WTC11 (cell line): ENCODE measurements around the gene ESRRA. TPM values are rescaled to one million over a fixed set of nuclear protein-coding genes. Genes with fewer than 3 reads are reported as not detected.

Source experiments
- ATAC-seq: fragments of 200-7000 bp; cut with Tn5 transposase; 2 replicates; pipeline ENCODE4 v1.10.0; 2021; ENCODE audit warnings: mild to moderate bottlenecking, moderate library complexity
- CTCF ChIA-PET: fragments of 300-600 bp; sonication (Branson Sonifier 250); formaldehyde crosslinking; loops from one replicate; lab custom pipeline; 2021; ENCODE audit warnings: antibody characterized with exemption; lab: Charles Lee
- POLR2A ChIA-PET: fragments of 350-600 bp; sonication (Branson Sonifier 250); formaldehyde crosslinking; loops from one replicate; lab custom pipeline; 2021; ENCODE audit warnings: antibody characterized with exemption; lab: Charles Lee
- DNase-seq: peaks from one replicate; pipeline ENCODE4 v3.0.0; 2021; ENCODE audit warnings: low spot score
- H3K27ac Mint-ChIP-seq: 2 replicates; pipeline ENCODE4 v1.8.0; 2021; ENCODE audit warnings: mixed read lengths
- H3K27me3 Mint-ChIP-seq: 2 replicates; pipeline ENCODE4 v1.8.0; 2021; ENCODE audit warnings: low read depth, mild to moderate bottlenecking, moderate library complexity, mixed read lengths
- H3K36me3 Mint-ChIP-seq: 2 replicates; pipeline ENCODE4 v1.8.0; 2021; ENCODE audit warnings: mixed read lengths
- H3K4me1 Mint-ChIP-seq: 2 replicates; pipeline ENCODE4 v1.8.0; 2022; ENCODE audit warnings: mixed read lengths
- H3K4me3 Mint-ChIP-seq: 2 replicates; pipeline ENCODE4 v1.8.0; 2021; ENCODE audit warnings: mild to moderate bottlenecking, moderate library complexity, mixed read lengths
- H3K9me3 Mint-ChIP-seq: 2 replicates; pipeline ENCODE4 v1.8.0; 2021; ENCODE audit warnings: mixed read lengths
- CBFB ChIP-seq: sonication (generic); formaldehyde crosslinking; IDR thresholded peaks from 2 replicates; pipeline ENCODE4 v1.8.1; 2022; ENCODE audit warnings: mild to moderate bottlenecking, low read depth, missing genetic modification reagents
- ELF4 ChIP-seq: sonication (generic); formaldehyde crosslinking; IDR thresholded peaks from 2 replicates; pipeline ENCODE4 v1.8.1; 2022; ENCODE audit warnings: low read depth, mild to moderate bottlenecking, moderate library complexity, missing genetic modification reagents
- GTF2I ChIP-seq: fragments of 250-450 bp; sonication (Bioruptor Pico); conservative IDR thresholded peaks from 2 replicates; pipeline ENCODE4 v1.4.0; 2021; ENCODE audit warnings: mild to moderate bottlenecking
- MXD4 ChIP-seq: fragments of 250-450 bp; sonication (Bioruptor Pico); IDR thresholded peaks from 2 replicates; pipeline ENCODE4 v1.8.0; 2021; ENCODE audit warnings: mild to moderate bottlenecking, moderate library complexity, borderline replicate concordance
- NFYB ChIP-seq: sonication (generic); formaldehyde crosslinking; conservative IDR thresholded peaks from 2 replicates; pipeline ENCODE4 v1.8.0; 2022; ENCODE audit warnings: low read depth, missing genetic modification reagents
- NR1H2 ChIP-seq: sonication (generic); formaldehyde crosslinking; IDR thresholded peaks from 2 replicates; pipeline ENCODE4 v1.9.0; 2021; ENCODE audit warnings: mild to moderate bottlenecking, moderate library complexity, missing genetic modification reagents
- OVOL2 ChIP-seq: fragments of 250-450 bp; sonication (Bioruptor Pico); IDR thresholded peaks from 2 replicates; pipeline ENCODE4 v1.9.0; 2021; ENCODE audit warnings: mild to moderate bottlenecking, borderline replicate concordance
- PRRX2 ChIP-seq: fragments of 250-450 bp; sonication (Bioruptor Pico); IDR thresholded peaks from 2 replicates; pipeline ENCODE4 v1.8.0; 2021; ENCODE audit warnings: mild to moderate bottlenecking
- SMAD3 ChIP-seq: sonication (generic); formaldehyde crosslinking; IDR thresholded peaks from 2 replicates; pipeline ENCODE4 v1.8.0; 2022; ENCODE audit warnings: missing genetic modification reagents, mild to moderate bottlenecking, borderline replicate concordance
- TEAD1 ChIP-seq: sonication (generic); formaldehyde crosslinking; IDR thresholded peaks from 2 replicates; pipeline ENCODE4 v1.8.0; 2022; ENCODE audit warnings: mild to moderate bottlenecking, missing genetic modification reagents
- ZBTB21 ChIP-seq: sonication (generic); formaldehyde crosslinking; IDR thresholded peaks from 2 replicates; pipeline ENCODE4 v1.8.1; 2023; ENCODE audit warnings: mild to moderate bottlenecking, missing genetic modification reagents, borderline replicate concordance
- ZNF121 ChIP-seq: sonication (generic); formaldehyde crosslinking; IDR thresholded peaks from 2 replicates; pipeline ENCODE4 v1.8.0; 2023; ENCODE audit warnings: missing genetic modification reagents
- total RNA-seq: library from RNA; stranded (reverse); gene quantifications from 3 replicates; pipeline ENCODE4 v1.2.3, GENCODE V29; 2021
- TF ChIP-seq, protein P1 (sequence below): sonication (generic); formaldehyde crosslinking; IDR thresholded peaks from 2 replicates; pipeline ENCODE4 v1.8.1; 2022; ENCODE audit warnings: mild to moderate bottlenecking, moderate library complexity, missing genetic modification reagents
- TF ChIP-seq, protein P2 (sequence below): sonication (generic); formaldehyde crosslinking; IDR thresholded peaks from 2 replicates; pipeline ENCODE4 v1.8.0; 2023; ENCODE audit warnings: missing genetic modification reagents
- TF ChIP-seq, protein P3 (sequence below): fragments of 200-600 bp; IDR thresholded peaks from 2 replicates; pipeline ENCODE4 v1.8.0; 2022; ENCODE audit warnings: antibody characterized with exemption
- TF ChIP-seq, protein P4 (sequence below): sonication (generic); formaldehyde crosslinking; conservative IDR thresholded peaks from 2 replicates; pipeline ENCODE4 v1.8.1; 2023; ENCODE audit warnings: mild to moderate bottlenecking, low read depth, missing genetic modification reagents, moderate library complexity
- TF ChIP-seq, protein P5 (sequence below): sonication (generic); formaldehyde crosslinking; IDR thresholded peaks from 2 replicates; pipeline ENCODE4 v1.8.0; 2022; ENCODE audit warnings: missing genetic modification reagents
- TF ChIP-seq, protein P6 (sequence below): fragments of 250-450 bp; sonication (Bioruptor Pico); IDR thresholded peaks from 2 replicates; pipeline ENCODE4 v2.1.2; 2022; ENCODE audit warnings: mild to moderate bottlenecking, moderate library complexity

Gene ESRRA
- total RNA-seq, 1 experiment from 2014 or later: 81.9 TPM

DNA sequence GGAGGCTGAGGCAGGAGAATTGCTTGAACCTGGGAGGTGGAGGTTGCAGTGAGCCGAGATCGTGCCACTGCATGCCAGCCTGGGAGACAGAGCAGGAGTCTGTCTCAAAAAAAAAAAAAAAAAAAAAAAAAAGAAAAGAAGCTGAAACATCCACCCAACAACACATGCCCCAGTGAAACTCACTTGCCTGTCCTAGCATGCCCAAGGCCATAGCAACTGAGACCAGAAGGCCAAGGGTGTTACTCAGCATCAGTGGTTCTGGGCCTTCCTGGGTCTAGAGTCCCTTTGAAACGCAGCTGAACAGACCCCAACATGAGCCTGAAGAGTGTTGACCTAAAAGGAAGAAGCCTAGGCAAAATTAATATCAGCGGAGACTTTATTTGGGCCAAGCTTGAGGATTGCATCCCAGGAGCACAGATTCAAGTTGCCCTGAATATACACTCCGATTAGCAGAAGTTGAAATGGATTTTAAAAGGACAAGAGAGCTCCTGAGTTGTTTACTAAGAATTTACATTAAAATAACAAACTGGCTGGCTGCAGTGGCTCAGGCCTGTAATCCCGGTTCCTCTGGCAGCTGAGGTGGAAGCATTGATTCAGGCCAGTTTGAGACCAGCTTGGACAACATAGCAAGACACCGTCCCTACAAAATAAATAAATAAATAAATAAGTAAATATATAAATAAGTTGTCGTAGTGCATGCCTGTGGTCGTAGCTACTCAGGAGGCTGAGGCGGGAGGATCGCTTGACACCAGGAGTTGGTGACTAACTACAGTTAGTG lies 19.6 kb downstream of the ESRRA start:
- peak; percentile 29 for ATAC-seq
- peaks cover 7% of the 10 kb centered on the region; the same call in 1 of the 2 replicates for H3K4me1 Mint-ChIP-seq

DNA sequence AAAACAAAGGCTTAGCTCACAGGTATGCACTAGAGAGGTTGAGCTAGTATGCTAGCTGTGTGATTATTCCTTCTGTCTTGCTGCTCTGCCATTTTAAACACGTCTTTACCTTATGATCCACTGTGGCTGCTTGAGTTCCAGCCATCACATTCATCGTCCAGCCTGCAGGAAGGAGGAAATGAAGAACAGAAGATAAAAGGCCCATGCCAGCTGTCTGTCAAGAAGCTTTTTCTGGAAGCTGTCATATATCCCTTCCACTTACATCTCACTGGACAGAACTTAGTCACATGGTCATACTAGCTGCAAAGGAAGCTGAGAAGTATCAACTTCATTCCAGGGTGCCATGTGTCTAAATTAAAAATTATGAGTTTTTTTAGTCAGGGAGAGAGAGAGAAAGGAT lies 22.1 kb downstream of the ESRRA start:
- no peak for ATAC-seq
- H3K27me3 Mint-ChIP-seq: peaks cover 9% of the 10 kb centered on the region; the same call in 1 of the 2 replicates
- POLR2A ChIA-PET: no interaction called here
- TF ChIP-seq GTF2I (CRISPR knock-in tag) (0 out of 2 replicates have a peak, but pooled peaks have one; percentile 43), NR1H2 (CRISPR knock-in tag) (no peak)
- TF ChIP-seq, all 79 proteins: peak for 1
- CTCF ChIA-PET: interaction anchor here (0.8 to 1.6 kb wide), 5 partner anchors 10 to 29 kb away, joined by 3 to 5 read pairs (median 4); partner anchors contain the start of genes PRDX5 and TRMT112
- no peak overlapping the region for H3K27ac Mint-ChIP-seq
- 0 out of 2 replicates have a peak, but pooled peaks cover 3% of the 10 kb centered on the region for H3K9me3 Mint-ChIP-seq
- no peak for DNase-seq
- H3K4me1 Mint-ChIP-seq: peaks cover 17% of the 10 kb centered on the region
- H3K4me3 Mint-ChIP-seq: no peak overlapping the region
- no peaks in the 10 kb centered on the region for H3K36me3 Mint-ChIP-seq

More for the DNA sequence above, 19.6 kb downstream of the ESRRA start:
- H3K27me3 Mint-ChIP-seq: peaks cover 9% of the 10 kb centered on the region; the same call in 1 of the 2 replicates
- H3K4me3 Mint-ChIP-seq: no peak overlapping the region
- H3K27ac Mint-ChIP-seq: peak overlapping the region; percentile 89
- no peak for DNase-seq
- CTCF ChIA-PET: interaction anchor here (0.6 to 4.9 kb wide), 10 partner anchors 17 to 364 kb away, joined by 3 to 48 read pairs (median 4); no protein-coding TSS in a partner anchor
- 0 out of 2 replicates have a peak, but pooled peaks cover 3% of the 10 kb centered on the region for H3K9me3 Mint-ChIP-seq
- POLR2A ChIA-PET: interaction anchor here (0.5 to 2.9 kb wide), 3 partner anchors 16 to 1485 kb away, joined by 3 to 11 read pairs (median 4); no protein-coding TSS in a partner anchor
- TF ChIP-seq ZNF121 (CRISPR knock-in tag) (peak; percentile 56; the same call in 1 of the 2 replicates), NFYB (no peak)
- H3K36me3 Mint-ChIP-seq: peaks cover 15% of the 10 kb centered on the region

DNA sequence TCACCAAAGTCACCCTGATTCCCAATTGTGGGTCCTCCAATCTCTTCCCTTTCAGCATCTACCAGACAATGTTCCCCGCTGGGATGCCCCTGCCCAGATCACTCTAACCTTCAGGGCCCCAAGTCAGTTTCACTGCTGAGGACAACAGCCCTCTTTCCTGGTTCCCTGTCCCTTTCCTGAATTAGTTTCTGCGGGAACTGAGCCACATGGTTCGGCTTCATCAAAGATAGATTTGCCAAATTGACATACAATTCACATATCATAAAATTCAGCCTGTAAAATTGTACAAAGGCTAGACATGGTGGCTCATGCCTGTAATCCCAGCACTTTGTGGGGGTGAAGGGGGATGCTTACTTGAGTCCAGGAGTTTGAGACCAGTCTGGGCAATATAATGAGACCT lies 22.7 kb downstream of the ESRRA start:
- no peaks in the 10 kb centered on the region for H3K36me3 Mint-ChIP-seq
- 0 out of 2 replicates have a peak, but pooled peaks cover 3% of the 10 kb centered on the region for H3K9me3 Mint-ChIP-seq
- H3K4me1 Mint-ChIP-seq: peaks cover 17% of the 10 kb centered on the region
- CTCF ChIA-PET: interaction anchor here (1.2 to 1.6 kb wide), 2 partner anchors 10 to 27 kb away, joined by 5 read pairs; partner anchors contain the start of genes PRDX5 and TRMT112
- H3K4me3 Mint-ChIP-seq: no peak overlapping the region
- H3K27ac Mint-ChIP-seq: no peak overlapping the region
- ATAC-seq (no peak), DNase-seq (no peak)
- POLR2A ChIA-PET: no interaction called here
- H3K27me3 Mint-ChIP-seq: peaks cover 9% of the 10 kb centered on the region; the same call in 1 of the 2 replicates
- TF ChIP-seq TEAD1 (CRISPR knock-in tag): no peak
- no peak for TF ChIP-seq ELF4 (CRISPR knock-in tag)
- TF ChIP-seq, protein P1, sequence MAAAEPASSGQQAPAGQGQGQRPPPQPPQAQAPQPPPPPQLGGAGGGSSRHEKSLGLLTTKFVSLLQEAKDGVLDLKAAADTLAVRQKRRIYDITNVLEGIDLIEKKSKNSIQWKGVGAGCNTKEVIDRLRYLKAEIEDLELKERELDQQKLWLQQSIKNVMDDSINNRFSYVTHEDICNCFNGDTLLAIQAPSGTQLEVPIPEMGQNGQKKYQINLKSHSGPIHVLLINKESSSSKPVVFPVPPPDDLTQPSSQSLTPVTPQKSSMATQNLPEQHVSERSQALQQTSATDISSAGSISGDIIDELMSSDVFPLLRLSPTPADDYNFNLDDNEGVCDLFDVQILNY (CRISPR knock-in tag): no peak
- TF ChIP-seq, protein P2, sequence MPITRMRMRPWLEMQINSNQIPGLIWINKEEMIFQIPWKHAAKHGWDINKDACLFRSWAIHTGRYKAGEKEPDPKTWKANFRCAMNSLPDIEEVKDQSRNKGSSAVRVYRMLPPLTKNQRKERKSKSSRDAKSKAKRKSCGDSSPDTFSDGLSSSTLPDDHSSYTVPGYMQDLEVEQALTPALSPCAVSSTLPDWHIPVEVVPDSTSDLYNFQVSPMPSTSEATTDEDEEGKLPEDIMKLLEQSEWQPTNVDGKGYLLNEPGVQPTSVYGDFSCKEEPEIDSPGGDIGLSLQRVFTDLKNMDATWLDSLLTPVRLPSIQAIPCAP (CRISPR knock-in tag): no peak
- TF ChIP-seq, protein P3, sequence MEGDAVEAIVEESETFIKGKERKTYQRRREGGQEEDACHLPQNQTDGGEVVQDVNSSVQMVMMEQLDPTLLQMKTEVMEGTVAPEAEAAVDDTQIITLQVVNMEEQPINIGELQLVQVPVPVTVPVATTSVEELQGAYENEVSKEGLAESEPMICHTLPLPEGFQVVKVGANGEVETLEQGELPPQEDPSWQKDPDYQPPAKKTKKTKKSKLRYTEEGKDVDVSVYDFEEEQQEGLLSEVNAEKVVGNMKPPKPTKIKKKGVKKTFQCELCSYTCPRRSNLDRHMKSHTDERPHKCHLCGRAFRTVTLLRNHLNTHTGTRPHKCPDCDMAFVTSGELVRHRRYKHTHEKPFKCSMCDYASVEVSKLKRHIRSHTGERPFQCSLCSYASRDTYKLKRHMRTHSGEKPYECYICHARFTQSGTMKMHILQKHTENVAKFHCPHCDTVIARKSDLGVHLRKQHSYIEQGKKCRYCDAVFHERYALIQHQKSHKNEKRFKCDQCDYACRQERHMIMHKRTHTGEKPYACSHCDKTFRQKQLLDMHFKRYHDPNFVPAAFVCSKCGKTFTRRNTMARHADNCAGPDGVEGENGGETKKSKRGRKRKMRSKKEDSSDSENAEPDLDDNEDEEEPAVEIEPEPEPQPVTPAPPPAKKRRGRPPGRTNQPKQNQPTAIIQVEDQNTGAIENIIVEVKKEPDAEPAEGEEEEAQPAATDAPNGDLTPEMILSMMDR: no peak
- TF ChIP-seq CBFB (CRISPR knock-in tag): no peak
- TF ChIP-seq, protein P4, sequence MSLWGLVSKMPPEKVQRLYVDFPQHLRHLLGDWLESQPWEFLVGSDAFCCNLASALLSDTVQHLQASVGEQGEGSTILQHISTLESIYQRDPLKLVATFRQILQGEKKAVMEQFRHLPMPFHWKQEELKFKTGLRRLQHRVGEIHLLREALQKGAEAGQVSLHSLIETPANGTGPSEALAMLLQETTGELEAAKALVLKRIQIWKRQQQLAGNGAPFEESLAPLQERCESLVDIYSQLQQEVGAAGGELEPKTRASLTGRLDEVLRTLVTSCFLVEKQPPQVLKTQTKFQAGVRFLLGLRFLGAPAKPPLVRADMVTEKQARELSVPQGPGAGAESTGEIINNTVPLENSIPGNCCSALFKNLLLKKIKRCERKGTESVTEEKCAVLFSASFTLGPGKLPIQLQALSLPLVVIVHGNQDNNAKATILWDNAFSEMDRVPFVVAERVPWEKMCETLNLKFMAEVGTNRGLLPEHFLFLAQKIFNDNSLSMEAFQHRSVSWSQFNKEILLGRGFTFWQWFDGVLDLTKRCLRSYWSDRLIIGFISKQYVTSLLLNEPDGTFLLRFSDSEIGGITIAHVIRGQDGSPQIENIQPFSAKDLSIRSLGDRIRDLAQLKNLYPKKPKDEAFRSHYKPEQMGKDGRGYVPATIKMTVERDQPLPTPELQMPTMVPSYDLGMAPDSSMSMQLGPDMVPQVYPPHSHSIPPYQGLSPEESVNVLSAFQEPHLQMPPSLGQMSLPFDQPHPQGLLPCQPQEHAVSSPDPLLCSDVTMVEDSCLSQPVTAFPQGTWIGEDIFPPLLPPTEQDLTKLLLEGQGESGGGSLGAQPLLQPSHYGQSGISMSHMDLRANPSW: no peak
- TF ChIP-seq OVOL2 (CRISPR knock-in tag): no peak
- TF ChIP-seq, protein P5, sequence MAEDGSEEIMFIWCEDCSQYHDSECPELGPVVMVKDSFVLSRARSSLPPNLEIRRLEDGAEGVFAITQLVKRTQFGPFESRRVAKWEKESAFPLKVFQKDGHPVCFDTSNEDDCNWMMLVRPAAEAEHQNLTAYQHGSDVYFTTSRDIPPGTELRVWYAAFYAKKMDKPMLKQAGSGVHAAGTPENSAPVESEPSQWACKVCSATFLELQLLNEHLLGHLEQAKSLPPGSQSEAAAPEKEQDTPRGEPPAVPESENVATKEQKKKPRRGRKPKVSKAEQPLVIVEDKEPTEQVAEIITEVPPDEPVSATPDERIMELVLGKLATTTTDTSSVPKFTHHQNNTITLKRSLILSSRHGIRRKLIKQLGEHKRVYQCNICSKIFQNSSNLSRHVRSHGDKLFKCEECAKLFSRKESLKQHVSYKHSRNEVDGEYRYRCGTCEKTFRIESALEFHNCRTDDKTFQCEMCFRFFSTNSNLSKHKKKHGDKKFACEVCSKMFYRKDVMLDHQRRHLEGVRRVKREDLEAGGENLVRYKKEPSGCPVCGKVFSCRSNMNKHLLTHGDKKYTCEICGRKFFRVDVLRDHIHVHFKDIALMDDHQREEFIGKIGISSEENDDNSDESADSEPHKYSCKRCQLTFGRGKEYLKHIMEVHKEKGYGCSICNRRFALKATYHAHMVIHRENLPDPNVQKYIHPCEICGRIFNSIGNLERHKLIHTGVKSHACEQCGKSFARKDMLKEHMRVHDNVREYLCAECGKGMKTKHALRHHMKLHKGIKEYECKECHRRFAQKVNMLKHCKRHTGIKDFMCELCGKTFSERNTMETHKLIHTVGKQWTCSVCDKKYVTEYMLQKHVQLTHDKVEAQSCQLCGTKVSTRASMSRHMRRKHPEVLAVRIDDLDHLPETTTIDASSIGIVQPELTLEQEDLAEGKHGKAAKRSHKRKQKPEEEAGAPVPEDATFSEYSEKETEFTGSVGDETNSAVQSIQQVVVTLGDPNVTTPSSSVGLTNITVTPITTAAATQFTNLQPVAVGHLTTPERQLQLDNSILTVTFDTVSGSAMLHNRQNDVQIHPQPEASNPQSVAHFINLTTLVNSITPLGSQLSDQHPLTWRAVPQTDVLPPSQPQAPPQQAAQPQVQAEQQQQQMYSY (CRISPR knock-in tag): no peak
- TF ChIP-seq, protein P6, sequence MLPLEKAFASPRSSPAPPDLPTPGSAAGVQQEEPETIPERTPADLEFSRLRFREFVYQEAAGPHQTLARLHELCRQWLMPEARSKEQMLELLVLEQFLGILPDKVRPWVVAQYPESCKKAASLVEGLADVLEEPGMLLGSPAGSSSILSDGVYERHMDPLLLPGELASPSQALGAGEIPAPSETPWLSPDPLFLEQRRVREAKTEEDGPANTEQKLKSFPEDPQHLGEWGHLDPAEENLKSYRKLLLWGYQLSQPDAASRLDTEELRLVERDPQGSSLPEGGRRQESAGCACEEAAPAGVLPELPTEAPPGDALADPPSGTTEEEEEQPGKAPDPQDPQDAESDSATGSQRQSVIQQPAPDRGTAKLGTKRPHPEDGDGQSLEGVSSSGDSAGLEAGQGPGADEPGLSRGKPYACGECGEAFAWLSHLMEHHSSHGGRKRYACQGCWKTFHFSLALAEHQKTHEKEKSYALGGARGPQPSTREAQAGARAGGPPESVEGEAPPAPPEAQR (CRISPR knock-in tag): no peak
- TF ChIP-seq PRRX2 (CRISPR knock-in tag): no peak
- TF ChIP-seq ZBTB21 (CRISPR knock-in tag): no peak
- no peak for TF ChIP-seq SMAD3 (CRISPR knock-in tag)
- no peak for TF ChIP-seq MXD4
